A549 treated with AZD2906 at 1 μM for 4 hours (cell line): ENCODE data around the gene HOXD3. TPM values are rescaled to one million over a fixed set of nuclear protein-coding genes. Genes with fewer than 3 reads are reported as not detected.

Experiments
- total RNA-seq: library from RNA; stranded (reverse); fragments of 200-300 nt; extraction: Qiagen RNA extraction; gene quantifications from 5 replicates; pipeline ENCODE4 v1.2.3, GENCODE V29; 2022

HOXD3 gene
- 0.06 to 0.16 TPM (median 0.09 TPM) in 5 replicates for total RNA-seq

GRCh38 chr2:176156807-176157498 lies at the start of gene HOXD3:
Gene HOXD3, plus strand, starts transcription at chr2:176157307. Its CDS starts 11,808 bp downstream, at chr2:176169115.

DNA sequence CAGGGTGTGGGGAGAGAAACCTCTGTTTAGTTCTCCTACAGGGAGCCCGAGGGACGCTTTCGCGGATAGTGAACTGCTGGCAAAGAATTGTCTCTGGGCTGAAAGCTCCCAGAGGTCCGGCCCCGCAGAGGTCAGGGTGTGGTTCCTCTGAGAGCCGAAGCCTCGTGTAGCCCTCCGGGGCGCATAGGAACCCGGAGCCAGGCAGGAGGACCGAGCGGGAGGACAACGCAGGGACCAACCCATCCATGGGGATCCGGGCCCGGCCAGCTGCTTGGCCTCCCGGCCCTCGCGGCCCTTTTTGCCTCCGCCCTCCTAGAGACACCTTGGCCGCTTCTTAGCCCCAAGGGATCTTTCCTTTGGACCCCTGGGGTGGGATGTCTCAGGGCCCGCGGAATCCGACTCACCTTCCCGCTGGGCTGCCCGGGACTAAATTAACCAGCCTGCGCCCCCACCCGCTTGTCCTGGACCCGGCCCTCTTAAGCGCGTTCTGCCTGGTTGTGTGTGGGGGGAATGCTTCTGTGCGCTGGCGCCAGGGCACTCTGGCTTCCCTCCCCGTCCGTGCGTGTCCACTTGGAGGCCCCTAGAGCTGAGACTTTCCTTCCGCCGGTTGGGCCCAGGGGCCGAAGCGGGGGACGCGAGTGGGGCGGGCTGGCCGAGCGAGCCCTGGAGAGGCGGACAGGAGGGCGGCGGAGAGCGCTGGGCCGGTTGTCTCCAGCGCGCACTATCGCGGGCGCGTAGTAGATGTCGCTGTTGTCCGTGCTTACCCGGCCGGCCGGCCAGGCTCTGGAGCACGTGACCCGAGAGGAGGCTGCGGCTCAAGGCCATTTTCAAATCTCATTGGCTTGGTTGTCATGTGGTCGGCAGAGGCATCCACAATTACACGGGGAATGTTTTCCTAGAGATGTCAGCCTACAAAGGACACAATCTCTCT lies 41.0 kb upstream of the HOXD3 start, which contains the start of gene HOXD10:
TSS of gene HOXD10 (plus strand) at position 896 of the 931 bp plus-strand sequence. CDS start 56 bp downstream, outside the sequence.

GRCh38 chr2:176122683-176123410 lies 34.3 kb upstream of the HOXD3 start, which contains the start of gene HOXD9:
Gene HOXD9, plus strand, starts transcription at chr2:176122719. Its CDS starts 50 bp downstream, at chr2:176122769.

GRCh38 chr2:176128982-176129796 lies 27.9 kb upstream of the HOXD3 start, which contains the start of gene HOXD8:
Gene HOXD8, plus strand, starts transcription at chr2:176129705. Its CDS starts 662 bp downstream, at chr2:176130367.

GRCh38 chr2:176151442-176152287 lies 5.4 kb upstream of the HOXD3 start, which contains the start of gene HOXD4:
Gene HOXD4, plus strand, starts transcription at chr2:176151550. Its CDS starts 84 bp downstream, at chr2:176151634.

GRCh38 chr2:176187899-176188773 lies 31.0 kb downstream of the HOXD3 start, which contains the start of gene HOXD1:
Gene HOXD1, plus strand, starts transcription at chr2:176188668. Its CDS starts 134 bp downstream, at chr2:176188802.

Other genes starting within 250 kb of the HOXD3 start
- 10.8 to 15.0 TPM (median 12.9 TPM) in 5 replicates for gene LNPK, start 155.0 kb upstream of the HOXD3 start, total RNA-seq
- 0.01 TPM in 1 of 5 replicates, not detected in the others for gene EVX2, start 73.3 kb upstream of the HOXD3 start, total RNA-seq
- 0.07 to 0.27 TPM (median 0.18 TPM) in 5 replicates for gene HOXD13, start 64.6 kb upstream of the HOXD3 start, total RNA-seq
- gene HOXD12, start 57.5 kb upstream of the HOXD3 start, total RNA-seq = not detected in 5 replicates
- 5.2 to 6.9 TPM (median 6.5 TPM) in 5 replicates for gene HOXD11, start 50.0 kb upstream of the HOXD3 start, total RNA-seq
- 4.4 to 5.7 TPM (median 5.2 TPM) in 5 replicates for gene HOXD10, start 40.5 kb upstream of the HOXD3 start, total RNA-seq
- 0.83 to 1.6 TPM (median 1.2 TPM) in 5 replicates for gene HOXD9, start 34.6 kb upstream of the HOXD3 start, total RNA-seq
- 5.0 to 6.2 TPM (median 5.3 TPM) in 5 replicates for gene HOXD8, start 27.6 kb upstream of the HOXD3 start, total RNA-seq
- gene HOXD4, start 5.8 kb upstream of the HOXD3 start, total RNA-seq = 0.15 to 0.52 TPM (median 0.38 TPM) in 5 replicates
- 0.08 to 0.27 TPM (median 0.26 TPM) in 5 replicates for gene HOXD1, start 31.4 kb downstream of the HOXD3 start, total RNA-seq
- gene MTX2, start 112.1 kb downstream of the HOXD3 start, total RNA-seq = 38.4 to 40.7 TPM (median 40.0 TPM) in 5 replicates